ENCODE data around the gene SLC7A1. TPM values are rescaled to one million over a fixed set of nuclear protein-coding genes. Genes with fewer than 3 reads are reported as not detected.

Gene SLC7A1
- total and polyA plus RNA-seq, 2 donors (not counting 3 experiments of a cell fraction or from before 2014, with no cell fraction given), result 21.0 to 79.3 TPM

DNA sequence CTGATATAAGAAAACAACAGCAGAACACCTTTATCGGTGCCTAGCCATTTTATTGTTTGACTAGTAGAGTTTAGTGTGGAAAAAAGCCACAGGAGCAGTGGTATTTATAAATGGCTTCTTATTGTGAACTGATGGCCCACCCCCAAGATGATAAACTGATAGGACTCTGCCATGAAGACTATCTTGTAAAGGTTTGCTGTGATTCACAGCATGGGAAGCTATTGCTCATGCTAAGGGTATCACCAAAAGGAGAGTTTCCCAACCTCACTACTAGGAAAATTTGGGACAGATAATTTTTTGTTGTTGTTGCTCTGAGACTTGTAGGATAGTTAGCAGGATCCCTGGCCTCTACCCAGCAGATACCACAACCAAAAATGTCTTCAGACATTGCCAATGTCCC lies 12.0 kb upstream of the SLC7A1 start:
- CTCF ChIA-PET, result no interaction called here
- H2AFZ ChIP-seq (ENCODE audit: low read depth, low read length), result no peak overlapping the region
- H3K9me1 ChIP-seq (replicated peaks; ENCODE audit: control insufficient read depth, extremely low read depth, insufficient read depth, low read length), result no peaks in the 10 kb centered on the region
- no TSS peak for BruUV-seq (replicated peaks)
- POLR2A ChIA-PET, result no interaction called here
- DNase-seq (ENCODE audit: low read depth, low spot score), result no peak
- H3K9me3 ChIP-seq (replicated peaks; ENCODE audit: control insufficient read depth, insufficient read depth, low read length), result no peaks in the 10 kb centered on the region
- no peak overlapping the region for H3K4me2 ChIP-seq (ENCODE audit: insufficient read depth, low read length)
- H3K27me3 ChIP-seq (ENCODE audit: control insufficient read depth in 2 of 2, insufficient read depth in 2 of 2, low read length in 2 of 2), result peaks cover 17 to 21% of the 10 kb centered on the region in 2 experiments
- H3K9ac ChIP-seq (replicated peaks; ENCODE audit: extremely low read depth, insufficient read depth, low read length), result no peak overlapping the region
- intact Hi-C loops (cut with micrococcal nuclease) (no loop called here), dilution Hi-C loops (cut with MboI; ENCODE audit: extremely low pct_ligation_motif_present, low sequenced_read_pairs) (no loop called here)
- no peak overlapping the region for H3K27ac ChIP-seq (ENCODE audit: insufficient read depth, low read depth, low read length)
- no peak overlapping the region for H3K4me3 ChIP-seq (replicated peaks in 1 of 3; ENCODE audit: insufficient read depth in 1 of 3, low read depth in 1 of 3, low read length in 3 of 3)
- H4K20me1 ChIP-seq (replicated peaks; ENCODE audit: control insufficient read depth, extremely low read depth, insufficient read depth, low read length), result no peaks in the 10 kb centered on the region
- no peaks in the 10 kb centered on the region for H3K36me3 ChIP-seq (ENCODE audit: control insufficient read depth in 2 of 2, extremely low read depth in 1 of 2, insufficient read depth in 2 of 2, low read length in 2 of 2)
- FAIRE-seq, result no peak
- TF ChIP-seq, protein P1, sequence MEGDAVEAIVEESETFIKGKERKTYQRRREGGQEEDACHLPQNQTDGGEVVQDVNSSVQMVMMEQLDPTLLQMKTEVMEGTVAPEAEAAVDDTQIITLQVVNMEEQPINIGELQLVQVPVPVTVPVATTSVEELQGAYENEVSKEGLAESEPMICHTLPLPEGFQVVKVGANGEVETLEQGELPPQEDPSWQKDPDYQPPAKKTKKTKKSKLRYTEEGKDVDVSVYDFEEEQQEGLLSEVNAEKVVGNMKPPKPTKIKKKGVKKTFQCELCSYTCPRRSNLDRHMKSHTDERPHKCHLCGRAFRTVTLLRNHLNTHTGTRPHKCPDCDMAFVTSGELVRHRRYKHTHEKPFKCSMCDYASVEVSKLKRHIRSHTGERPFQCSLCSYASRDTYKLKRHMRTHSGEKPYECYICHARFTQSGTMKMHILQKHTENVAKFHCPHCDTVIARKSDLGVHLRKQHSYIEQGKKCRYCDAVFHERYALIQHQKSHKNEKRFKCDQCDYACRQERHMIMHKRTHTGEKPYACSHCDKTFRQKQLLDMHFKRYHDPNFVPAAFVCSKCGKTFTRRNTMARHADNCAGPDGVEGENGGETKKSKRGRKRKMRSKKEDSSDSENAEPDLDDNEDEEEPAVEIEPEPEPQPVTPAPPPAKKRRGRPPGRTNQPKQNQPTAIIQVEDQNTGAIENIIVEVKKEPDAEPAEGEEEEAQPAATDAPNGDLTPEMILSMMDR (IDR thresholded peaks at IDR 0.05; ENCODE audit: extremely low read depth in 1 of 2, insufficient read depth in 1 of 2, low read depth in 1 of 2, low read length in 2 of 2), result no peak
- TF ChIP-seq MYC (IDR thresholded peaks at IDR 0.05; ENCODE audit: low read depth, low read length) (no peak), EZH2 (IDR thresholded peaks at IDR 0.05; ENCODE audit: borderline replicate concordance, low read depth, low read length, severe bottlenecking) (no peak), JUN (IDR thresholded peaks at IDR 0.05; ENCODE audit: borderline replicate concordance, insufficient read depth, insufficient read length, low read depth) (no peak), POLR2AphosphoS5 (IDR thresholded peaks at IDR 0.05; ENCODE audit: insufficient read depth, low read depth, low read length) (no peak)
- TF ChIP-seq, protein P2, sequence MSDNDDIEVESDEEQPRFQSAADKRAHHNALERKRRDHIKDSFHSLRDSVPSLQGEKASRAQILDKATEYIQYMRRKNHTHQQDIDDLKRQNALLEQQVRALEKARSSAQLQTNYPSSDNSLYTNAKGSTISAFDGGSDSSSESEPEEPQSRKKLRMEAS (IDR thresholded peaks at IDR 0.05; ENCODE audit: insufficient read depth, insufficient read length), result no peak
- no peaks in the 10 kb centered on the region for H3K79me2 ChIP-seq (ENCODE audit: control insufficient read depth, insufficient read depth, low read length)
- H3K4me1 ChIP-seq (ENCODE audit: control insufficient read depth, extremely low read depth, insufficient read depth, low read length), result no peaks in the 10 kb centered on the region

All from endothelial cell of umbilical vein (primary cell).